Heart left ventricle (tissue), 16 donors: ENCODE results near the gene MYO10. TPM values are rescaled to one million over a fixed set of nuclear protein-coding genes. Genes with fewer than 3 reads are reported as not detected.

Experiments
- ATAC-seq, 4 donors: fragments of 200-7000 bp; cut with Tn5 transposase; one replicate each; pipeline ENCODE4 v1.9.1; 2020 to 2022; ENCODE audit warnings: moderate library complexity in 4 of 4, mild to moderate bottlenecking in 3 of 4, moderate number of reproducible peaks in 1 of 4
- DNase-seq, 5 donors: peaks; one replicate each; pipeline ENCODE4 v3.0.0-alpha.2; 2020
- H3K27ac ChIP-seq, 12 donors: fragments of 200-600 bp; sonication (generic) in 4 of 12; one replicate each; pipeline versions ENCODE4 v1.5.0 to v1.8.0; 2016 to 2022; ENCODE audit warnings: mild to moderate bottlenecking in 2 of 12
- H3K27me3 ChIP-seq, 9 donors: fragments of 200-600 bp; sonication (generic) in 2 of 9; one replicate each; pipeline versions ENCODE4 v1.5.1 to v1.8.0; 2016 to 2022; ENCODE audit warnings: mild to moderate bottlenecking in 3 of 9
- H3K36me3 ChIP-seq, 9 donors: fragments of 200-600 bp; sonication (generic) in 2 of 9; one replicate each; pipeline versions ENCODE4 v1.5.0 to v1.8.0; 2018 to 2022; ENCODE audit warnings: mild to moderate bottlenecking in 2 of 9
- H3K4me1 ChIP-seq, 12 donors: fragments of 200-600 bp; sonication (generic) in 4 of 12; one replicate each; pipeline versions ENCODE4 v1.5.0 to v1.8.0; 2016 to 2022; ENCODE audit warnings: mild to moderate bottlenecking in 3 of 12
- H3K4me3 ChIP-seq, 12 donors: fragments of 200-600 bp; sonication (generic) in 4 of 12; one replicate each; pipeline versions ENCODE4 v1.5.0 to v1.8.0; 2017 to 2022; ENCODE audit warnings: mild to moderate bottlenecking in 9 of 12, moderate library complexity in 4 of 12
- H3K9me3 ChIP-seq, 12 donors: fragments of 200-600 bp; sonication (generic) in 4 of 12; one replicate each; pipeline versions ENCODE4 v1.5.0 to v1.8.0; 2016 to 2022; ENCODE audit warnings: mild to moderate bottlenecking in 1 of 12
- POLR2A ChIP-seq, 2 donors: fragments of 450-650 bp; IDR thresholded peaks; one replicate each; pipeline ENCODE4 v1.6.1; 2017; ENCODE audit warnings: antibody characterized with exemption in 2 of 2, mild to moderate bottlenecking in 2 of 2, moderate library complexity in 2 of 2
- WGBS, 4 donors: extraction: QIAGEN DNeasy Blood & Tissue Kit in 2 of 4; methylation state at CpG; one replicate each; pipeline versions ENCODE4 v1.1.5 to v1.1.7; 2013 to 2018; 5-methylcytosine and 5-hydroxymethylcytosine counted together
- intact Hi-C, 10 donors: fragments of 100-400 bp; cut with DNase I; formaldehyde crosslinking; loops; one replicate each; pipeline versions ENCODE4 v1.11.1 to v1.14.2; 2022
- polyA plus RNA-seq, 2 donors: library from polyadenylated mRNA; stranded (reverse); fragments of 200-250 nt; gene quantifications; one replicate each; pipeline ENCODE4 v1.2.3, GENCODE V29; 2013
- total RNA-seq, 9 donors: library from RNA; depleted of rRNA in 2 of 9; stranded (reverse); fragments of >200 nt in 2 of 9; fragmentation: NEBNext Ultra II Directional in 3 of 9; extraction: Animal tissue kit (Norgen Biotek cat#: 25700) in 3 of 9; gene quantifications; one replicate each; pipeline versions ENCODE4 v1.1.0 to v1.2.4, GENCODE V29; 2016 to 2023
- TF ChIP-seq, protein P1 (sequence below), 12 donors: fragments of 200-600 bp; sonication (generic) in 4 of 12; IDR thresholded peaks; one replicate each; pipeline versions ENCODE4 v1.5.0 to v1.8.0; 2018 to 2022; ENCODE audit warnings: antibody characterized with exemption in 12 of 12, mild to moderate bottlenecking in 5 of 12
- donor health status: ischemic (EF 13 %, LVEDD 7.1; RV severe dilation, severe dysfunction).
- donor health status: healthy with polysubstance abuse.
- donor health status: DM: no; HTN: yes; CAD: no.
- donor health status: DM: no; HTN: no; CAD: no.
- donor health status: ischemic (EF 25% LVEDD 6.9; RV normal size, moderate dysfunction).
- donor health status: ischemic (EF 25% LVEDD 5.7; RV mildly dilated, moderate dysfunction).
- donor health status: healthy.
- donor health status: DM: yes; HTN: yes; CAD: no.
- donor health status: ischemic (EF 35%, LVEDD 5.7; RV mildly dilated, moderate dysfunction).
- donor health status: nonischemic (EF 11% LVEDD 7.7; RV severe dilation, severe dysfunction).
- donor health status: DM: yes; HTN: yes; CAD: no.
- donor health status: PGD.
- donor health status: ischemic (EF 29% LVEDD 5.4; RV normal size, mild dysfunction).
- donor health status: nonischemic (EF 23%, LVEDD 6.1; RV moderate dilation, normal function).

Gene MYO10
- total and polyA plus RNA-seq, 11 donors = 2.0 to 17.3 (median 3.8) TPM

DNA sequence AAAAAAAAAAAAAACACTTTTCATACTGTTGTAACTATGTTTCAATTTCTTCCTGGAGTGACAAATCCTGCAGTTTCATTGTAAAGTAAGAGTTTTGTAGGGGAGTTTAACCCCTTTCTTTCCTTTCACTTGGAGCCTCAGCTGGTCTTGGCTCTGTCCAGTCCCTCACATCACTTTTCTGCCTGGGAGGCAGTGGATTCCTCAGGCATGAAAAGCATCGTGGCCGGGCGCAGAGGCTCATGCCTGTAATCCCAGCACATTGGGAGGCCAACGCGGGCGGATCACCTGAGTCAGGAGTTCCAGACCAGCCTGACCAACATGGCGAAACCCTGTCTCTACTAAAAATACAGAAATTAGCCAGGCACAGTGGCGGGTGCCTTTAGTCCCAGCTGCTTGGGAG, 45.6 kb upstream of the MYO10 start:
- Histone ChIP-seq H3K9me3 (no peaks in the 10 kb centered on the region), H3K27ac (no peak overlapping the region), H3K4me1 (peaks cover 0 to 4% (median 0%) of the 10 kb centered on the region in 12 donors), H3K4me3 (no peak overlapping the region), H3K27me3 (no peaks in the 10 kb centered on the region), H3K36me3 (no peaks in the 10 kb centered on the region)
- WGBS, 4 donors = 83 to 88% (median 86%) methylated on average over 8 of the region's 8 CpGs
- intact Hi-C loops = no loop called here
- no peak for TF ChIP-seq POLR2A (IDR thresholded peaks at IDR 0.05)
- TF ChIP-seq, protein P1, sequence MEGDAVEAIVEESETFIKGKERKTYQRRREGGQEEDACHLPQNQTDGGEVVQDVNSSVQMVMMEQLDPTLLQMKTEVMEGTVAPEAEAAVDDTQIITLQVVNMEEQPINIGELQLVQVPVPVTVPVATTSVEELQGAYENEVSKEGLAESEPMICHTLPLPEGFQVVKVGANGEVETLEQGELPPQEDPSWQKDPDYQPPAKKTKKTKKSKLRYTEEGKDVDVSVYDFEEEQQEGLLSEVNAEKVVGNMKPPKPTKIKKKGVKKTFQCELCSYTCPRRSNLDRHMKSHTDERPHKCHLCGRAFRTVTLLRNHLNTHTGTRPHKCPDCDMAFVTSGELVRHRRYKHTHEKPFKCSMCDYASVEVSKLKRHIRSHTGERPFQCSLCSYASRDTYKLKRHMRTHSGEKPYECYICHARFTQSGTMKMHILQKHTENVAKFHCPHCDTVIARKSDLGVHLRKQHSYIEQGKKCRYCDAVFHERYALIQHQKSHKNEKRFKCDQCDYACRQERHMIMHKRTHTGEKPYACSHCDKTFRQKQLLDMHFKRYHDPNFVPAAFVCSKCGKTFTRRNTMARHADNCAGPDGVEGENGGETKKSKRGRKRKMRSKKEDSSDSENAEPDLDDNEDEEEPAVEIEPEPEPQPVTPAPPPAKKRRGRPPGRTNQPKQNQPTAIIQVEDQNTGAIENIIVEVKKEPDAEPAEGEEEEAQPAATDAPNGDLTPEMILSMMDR (IDR thresholded peaks at IDR 0.05) = no peak
- ATAC-seq (no peak), DNase-seq (no peak)

DNA sequence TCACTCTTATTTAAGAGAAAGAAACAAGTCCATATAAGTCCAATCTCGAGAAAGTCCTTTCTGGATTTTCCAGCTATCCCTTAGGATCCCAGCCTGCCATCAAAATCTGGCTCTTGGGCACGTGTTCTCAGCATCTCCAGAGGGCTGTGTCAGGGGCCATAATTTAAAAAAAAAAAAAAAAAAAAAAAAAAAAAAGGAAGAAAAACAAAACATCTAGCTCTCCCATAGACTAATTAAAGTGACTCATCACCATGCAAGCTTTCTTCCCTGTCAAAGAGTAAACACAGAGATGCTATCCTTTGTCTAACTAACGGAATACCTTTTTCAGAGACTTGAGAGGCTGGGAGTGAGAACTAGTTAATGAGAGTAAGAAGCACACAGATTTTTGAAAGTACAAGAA, 44.9 kb upstream of the MYO10 start:
- Histone ChIP-seq H3K27ac (no peak overlapping the region), H3K4me3 (no peak overlapping the region), H3K4me1 (peaks cover 0 to 4% (median 0%) of the 10 kb centered on the region in 12 donors), H3K27me3 (no peaks in the 10 kb centered on the region), H3K36me3 (no peaks in the 10 kb centered on the region), H3K9me3 (no peaks in the 10 kb centered on the region)
- ATAC-seq (no peak), DNase-seq (no peak)
- WGBS, 4 donors = 55 to 68% (median 60%) methylated on average over 3 of the region's 3 CpGs
- intact Hi-C loops = no loop called here
- TF ChIP-seq, protein P1 (IDR thresholded peaks at IDR 0.05) = no peak
- TF ChIP-seq POLR2A (IDR thresholded peaks at IDR 0.05) = no peak

DNA sequence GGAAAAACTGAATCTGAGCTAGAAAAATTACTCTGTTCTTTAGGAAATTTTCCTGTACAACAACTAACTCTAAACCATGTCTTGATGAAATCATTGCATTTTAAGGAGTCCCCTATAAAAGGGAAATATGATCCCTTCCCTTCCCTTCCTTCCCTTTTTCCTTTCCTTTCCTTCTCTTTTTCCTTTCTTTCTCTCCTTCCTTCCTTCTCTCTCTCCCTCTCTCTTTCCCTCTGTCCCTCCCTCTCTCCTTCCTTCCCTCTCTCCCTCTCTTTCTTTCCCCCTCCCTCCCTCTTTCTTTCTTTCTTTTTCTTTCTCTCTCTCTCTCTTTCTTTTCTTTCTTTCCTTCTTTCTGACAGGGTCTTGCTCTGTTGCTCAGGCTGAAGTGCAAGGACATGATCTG, 42.2 kb upstream of the MYO10 start:
- H3K9me3 ChIP-seq = no peaks in the 10 kb centered on the region
- H3K36me3 ChIP-seq = no peaks in the 10 kb centered on the region
- no peak overlapping the region for H3K4me3 ChIP-seq
- H3K27ac ChIP-seq = no peak overlapping the region
- H3K4me1 ChIP-seq = peaks cover 0 to 4% (median 0%) of the 10 kb centered on the region in 12 donors
- intact Hi-C loops = no loop called here
- no peaks in the 10 kb centered on the region for H3K27me3 ChIP-seq
- ATAC-seq = no peak
- TF ChIP-seq POLR2A (IDR thresholded peaks at IDR 0.05) = no peak
- TF ChIP-seq, protein P1 (IDR thresholded peaks at IDR 0.05) = no peak
- DNase-seq = no peak

DNA sequence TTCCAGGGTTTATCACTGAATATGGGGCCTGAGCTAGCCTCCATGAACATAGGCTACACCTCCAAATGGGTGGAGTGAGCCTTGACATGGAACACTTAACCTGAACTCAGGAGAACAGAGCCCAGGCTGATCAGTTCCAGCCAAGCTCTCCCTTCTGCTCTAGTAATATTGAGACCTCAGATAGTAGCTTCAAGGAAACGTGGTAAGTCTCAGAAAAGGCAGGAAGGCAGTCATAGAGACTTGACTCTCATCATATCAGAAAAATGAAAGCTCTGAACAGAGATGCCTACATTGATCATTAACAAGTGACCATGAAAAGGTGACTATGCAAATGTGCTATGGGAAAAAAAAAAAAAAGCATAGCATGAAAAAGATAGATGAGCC, 40.5 kb upstream of the MYO10 start:
- Histone ChIP-seq H3K36me3 (no peaks in the 10 kb centered on the region), H3K27me3 (no peaks in the 10 kb centered on the region), H3K4me3 (no peak overlapping the region), H3K4me1 (no peaks in the 10 kb centered on the region), H3K9me3 (no peaks in the 10 kb centered on the region), H3K27ac (no peak overlapping the region)
- WGBS, 4 donors = 60 to 82% (median 75%) methylated on average over 1 of the region's 1 CpG
- no peak for ATAC-seq
- intact Hi-C loops = no loop called here
- no peak for DNase-seq
- no peak for TF ChIP-seq POLR2A (IDR thresholded peaks at IDR 0.05)
- TF ChIP-seq, protein P1 (IDR thresholded peaks at IDR 0.05) = no peak
